ENCODE results near the gene CIP2A.

The CIP2A gene

DNA sequence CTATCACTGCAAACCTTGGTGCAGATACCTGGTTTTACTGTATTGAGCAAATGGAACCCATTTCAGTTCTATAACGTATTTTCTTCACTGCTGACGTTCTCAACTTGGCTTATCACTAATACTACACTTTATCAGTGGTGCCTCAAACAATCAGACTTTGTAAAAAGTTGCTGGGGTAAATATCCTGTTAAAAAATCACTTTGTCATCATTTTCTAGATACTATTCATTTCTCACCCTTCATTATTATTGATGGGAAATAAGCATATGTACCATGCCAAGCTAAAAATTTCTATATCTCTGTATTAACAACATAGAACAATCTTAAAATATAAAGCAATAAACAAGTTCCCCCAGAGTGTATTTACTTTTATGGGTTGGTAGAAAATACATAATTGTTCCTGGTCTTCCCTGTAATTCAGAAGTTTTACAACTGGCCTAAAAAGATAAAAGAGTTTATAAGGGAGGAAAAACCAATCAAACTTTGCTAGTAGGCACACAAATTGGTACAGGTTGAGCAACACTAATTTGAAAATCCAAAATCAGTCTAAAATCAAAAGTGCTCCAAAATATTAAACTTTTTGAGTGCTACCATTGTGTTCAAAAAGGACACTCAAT lies 33.2 kb downstream of the CIP2A start:
- no peak for DNase-seq

DNA sequence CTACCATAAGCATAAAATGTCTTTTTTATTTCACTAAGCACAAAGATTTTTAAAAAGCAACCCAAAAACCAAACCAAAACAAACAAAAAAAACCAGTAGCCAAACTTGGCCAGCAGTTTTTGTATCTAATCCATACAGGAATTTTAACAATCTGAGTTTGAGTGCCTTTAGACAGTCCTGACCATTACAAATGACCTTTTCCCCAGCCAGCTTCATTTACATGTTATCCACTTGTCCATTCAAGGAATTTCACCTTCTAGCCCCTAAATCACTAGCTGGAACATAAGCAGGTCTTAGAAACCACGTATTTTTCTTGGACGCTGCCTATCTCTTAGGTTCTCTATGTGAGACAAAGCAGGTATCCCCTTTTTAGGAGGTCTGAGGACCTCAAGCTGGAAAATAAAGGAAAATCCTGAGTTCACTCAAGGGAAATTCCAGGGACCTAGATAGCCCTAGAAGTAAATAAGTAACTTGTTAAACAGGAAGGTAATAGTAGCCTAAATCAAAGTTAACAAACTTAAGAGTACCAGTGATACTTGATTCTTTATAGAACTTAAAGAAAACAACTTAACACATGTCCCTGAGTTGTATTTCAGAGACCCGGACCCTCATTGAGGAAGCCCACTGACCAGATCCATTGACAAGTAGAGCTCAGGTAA lies 34.2 kb downstream of the CIP2A start:
- DNase-seq: no peak

DNA sequence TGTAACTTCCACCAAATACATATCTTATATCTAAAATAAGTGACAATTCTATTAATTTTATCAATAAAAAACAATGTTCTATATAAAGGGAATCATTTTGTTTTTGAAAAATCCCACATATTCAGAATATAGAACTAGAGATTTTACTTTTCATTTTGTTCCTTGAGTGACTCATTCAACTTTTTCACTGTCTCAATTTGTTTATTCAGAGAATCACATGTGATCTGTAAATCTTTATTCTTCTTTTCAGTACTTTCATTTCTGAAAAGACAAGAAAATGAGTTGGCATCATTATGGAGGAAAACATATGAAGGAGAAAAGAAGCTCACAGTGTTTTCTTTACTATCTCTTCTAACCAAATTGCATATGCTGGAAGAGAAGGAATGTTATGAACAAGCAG lies 35.0 kb downstream of the CIP2A start:
- no peak for DNase-seq

DNA sequence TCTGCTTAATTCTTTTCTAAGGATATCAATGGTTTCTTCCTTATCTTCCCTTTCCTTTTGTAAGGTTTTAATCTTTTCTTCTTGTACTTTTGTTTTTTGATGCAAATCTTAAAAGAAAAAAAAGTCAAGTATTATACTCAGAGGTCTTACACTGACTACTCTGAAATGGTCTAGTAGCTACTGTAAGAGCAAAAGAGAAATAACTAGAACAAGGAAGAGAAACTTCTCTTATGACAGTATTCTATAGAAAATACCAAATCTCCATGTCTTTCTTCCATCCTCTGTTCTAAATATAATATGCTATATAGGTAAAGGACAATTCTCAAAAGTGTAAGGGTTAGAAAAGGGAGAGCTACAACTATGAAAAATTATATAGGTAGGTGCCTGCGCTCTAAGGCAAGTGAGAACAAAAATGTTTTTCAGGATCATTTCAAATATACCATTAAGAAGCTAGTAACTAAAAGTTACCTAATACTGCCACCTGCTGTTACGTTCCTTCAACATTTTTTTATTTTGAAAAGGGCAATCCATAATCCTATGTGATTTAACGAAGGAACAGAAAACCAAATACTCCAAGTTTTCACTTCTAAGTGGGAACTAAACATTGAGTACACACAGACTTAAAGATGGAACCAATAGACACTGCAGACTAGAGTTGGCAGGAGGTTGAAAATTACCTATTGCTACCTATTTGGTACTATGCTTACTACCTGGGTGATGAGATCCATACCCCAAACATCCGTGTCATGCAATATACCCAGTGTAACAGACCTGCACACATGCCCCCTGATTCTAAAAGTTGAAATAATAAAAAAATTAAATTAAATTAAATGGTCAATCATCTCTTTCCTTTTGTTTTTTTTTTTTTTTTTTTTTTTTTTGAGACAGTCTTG lies 36.7 kb downstream of the CIP2A start:
- peak; percentile 74 for DNase-seq

DNA sequence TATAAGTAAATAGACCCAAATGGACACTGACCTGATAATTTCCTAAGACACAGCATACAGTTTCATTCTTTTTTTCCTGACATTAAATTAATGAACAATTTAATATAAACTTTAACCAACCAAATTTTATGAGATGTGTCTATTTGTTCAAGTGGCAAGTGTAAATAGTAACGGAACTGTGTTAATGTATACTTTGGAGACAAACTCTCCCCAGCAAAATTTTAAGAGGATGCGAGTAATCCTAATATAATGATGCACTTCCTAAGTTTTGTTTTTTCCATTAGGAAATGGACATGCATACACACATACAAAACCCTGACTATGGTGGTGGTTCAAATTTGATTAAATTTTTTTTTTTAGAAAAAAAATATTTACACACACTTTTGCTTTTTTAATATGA lies 40.4 kb downstream of the CIP2A start:
- DNase-seq: no peak

DNA sequence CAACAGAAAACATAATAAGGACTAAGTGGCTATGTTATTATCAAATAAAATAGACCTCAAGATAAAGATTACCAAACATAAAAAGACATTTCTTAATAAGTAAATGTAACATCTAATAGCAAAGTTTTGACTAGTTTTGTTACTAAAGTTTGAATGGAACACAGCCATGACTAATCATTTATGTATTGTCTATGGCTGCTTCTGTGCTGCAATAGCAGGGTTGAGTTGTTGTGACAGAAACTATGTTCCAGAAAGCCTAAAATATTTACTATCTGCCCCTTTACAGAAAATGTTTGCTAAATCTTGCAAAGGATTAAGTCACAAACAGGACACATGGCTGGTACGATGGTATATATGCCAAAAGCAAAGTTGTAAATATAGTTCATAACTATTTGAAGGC lies 40.9 kb downstream of the CIP2A start:
- DNase-seq: no peak

DNA sequence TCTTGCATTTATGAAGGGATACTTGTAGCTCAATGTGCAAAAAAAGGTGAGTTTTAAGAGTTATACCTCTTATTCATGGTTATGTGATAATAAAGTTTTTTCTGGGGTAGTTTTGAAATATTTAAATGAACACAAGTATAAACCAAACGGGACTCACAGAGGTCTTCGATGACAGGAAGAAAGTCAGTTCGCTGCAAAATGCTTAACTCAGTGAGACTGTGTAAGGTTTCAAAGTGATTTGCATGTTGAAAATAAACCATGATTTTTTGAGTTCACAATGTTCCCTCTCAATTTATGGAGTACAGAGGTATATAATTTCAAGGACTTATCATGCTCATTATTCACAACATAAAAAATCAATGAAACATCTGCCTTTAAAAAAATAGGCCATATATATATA lies 42.5 kb downstream of the CIP2A start:
- DNase-seq: no peak

DNA sequence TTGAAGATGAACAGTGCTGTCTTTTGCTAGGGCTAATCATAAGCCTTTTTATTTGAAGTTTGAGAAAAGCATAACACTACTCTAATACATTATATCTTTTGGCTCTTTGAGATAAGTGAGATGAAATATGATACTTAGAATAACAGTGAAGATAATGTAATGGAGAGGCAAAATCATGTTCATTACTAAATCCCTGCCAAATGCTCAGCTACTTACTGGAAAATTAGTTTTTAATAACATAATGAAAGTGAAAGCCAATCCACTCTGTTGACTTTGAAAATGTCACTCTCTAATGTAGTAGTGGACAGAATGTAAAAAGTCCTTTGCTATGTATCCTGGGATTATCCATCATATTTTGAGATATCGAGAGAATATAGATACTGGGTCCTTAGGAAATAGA lies 43.0 kb downstream of the CIP2A start:
- DNase-seq: no peak

DNA sequence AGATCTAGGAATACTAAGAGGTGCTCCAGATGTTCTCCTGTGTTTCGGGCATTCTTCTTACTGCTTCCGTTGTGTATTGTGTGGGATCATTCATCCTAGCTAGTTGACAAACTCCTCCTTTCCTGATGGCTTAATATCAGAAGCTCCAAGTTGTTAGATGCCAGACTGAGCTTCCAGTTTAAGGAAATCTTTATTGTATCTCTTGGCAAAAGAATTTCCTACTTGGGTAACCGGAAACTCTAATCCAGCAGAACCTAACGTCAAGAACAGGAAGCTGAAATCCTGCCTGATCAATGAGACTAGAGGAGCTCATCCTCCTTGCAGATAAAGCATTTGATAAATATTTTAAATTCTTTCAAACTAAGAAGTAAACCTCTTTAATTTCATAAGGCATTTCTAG lies 51.2 kb downstream of the CIP2A start:
- DNase-seq: no peak

DNA sequence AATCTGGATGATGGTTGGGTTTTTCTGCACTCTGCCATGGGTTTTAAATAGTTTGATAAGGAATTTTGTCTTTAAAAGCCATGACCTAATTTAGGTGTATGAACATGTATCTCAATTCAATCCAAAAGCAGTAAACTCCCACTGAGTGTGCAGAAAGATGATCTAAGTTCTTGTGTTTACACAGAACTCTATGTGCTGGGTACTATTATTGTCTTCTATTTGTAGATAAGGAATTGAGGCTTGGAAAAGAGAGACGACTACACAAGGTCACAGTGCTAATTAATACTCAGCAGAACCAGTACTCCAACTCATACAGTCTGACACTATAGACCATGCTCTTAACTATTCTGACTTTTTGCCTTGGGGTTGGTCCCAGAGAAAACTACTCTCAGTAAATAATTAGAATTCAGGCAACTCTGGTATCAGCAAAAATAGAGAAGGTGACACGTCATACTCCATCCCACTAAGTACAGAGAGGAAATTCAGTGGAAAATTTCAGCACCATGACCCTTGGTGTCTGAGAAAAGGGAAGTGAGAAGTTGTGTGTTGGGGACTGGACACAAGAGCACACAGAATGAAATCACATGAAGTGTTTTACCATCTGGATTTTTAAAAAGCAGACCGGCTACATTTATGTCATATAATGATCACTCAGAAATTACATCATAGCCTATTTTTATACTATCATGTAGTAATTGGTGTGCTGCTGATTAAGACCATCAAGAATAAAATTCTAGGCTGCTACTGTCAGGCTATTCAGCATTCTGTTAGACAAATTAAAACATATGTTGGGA lies 60.6 kb downstream of the CIP2A start:
- DNase-seq: peak; percentile 95

DNA sequence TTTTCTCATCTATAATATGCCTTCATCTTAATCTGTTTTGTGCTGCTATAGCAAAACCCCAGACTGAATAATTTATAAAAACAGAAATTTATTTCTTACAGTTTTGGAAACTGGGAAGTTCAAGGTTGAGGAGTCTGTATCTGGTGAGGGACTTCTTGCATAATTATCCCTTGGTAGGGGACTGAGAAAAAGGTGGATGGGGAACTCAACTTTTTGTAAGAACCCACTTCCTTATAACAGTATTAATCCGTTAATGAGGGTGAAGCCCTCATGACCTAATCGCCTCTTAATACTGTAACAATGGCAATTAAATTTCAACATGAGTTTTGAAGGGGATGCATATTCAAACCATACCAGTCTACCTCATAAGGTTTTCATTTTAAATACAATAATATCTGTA lies 61.4 kb downstream of the CIP2A start:
- DNase-seq: peak; percentile 18

DNA sequence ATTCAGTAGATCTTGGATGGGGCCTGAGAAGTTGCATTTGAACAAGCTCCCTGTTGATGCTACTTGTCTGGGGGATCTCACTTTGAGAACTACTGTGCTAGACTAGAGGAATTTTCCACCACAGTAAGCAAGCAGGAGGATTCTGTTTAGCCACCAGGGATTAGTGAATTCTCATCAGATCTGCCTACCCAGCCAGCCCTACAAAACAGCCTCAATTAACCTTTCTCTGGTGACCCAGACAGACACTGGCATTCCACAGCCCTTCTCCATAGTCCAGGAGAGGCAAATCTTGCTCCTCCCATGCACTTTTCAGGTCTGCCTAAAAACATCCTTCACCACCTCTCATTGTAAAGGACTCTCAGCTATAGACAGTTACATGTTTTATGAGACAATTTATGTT lies 62.1 kb downstream of the CIP2A start:
- DNase-seq: no peak

DNA sequence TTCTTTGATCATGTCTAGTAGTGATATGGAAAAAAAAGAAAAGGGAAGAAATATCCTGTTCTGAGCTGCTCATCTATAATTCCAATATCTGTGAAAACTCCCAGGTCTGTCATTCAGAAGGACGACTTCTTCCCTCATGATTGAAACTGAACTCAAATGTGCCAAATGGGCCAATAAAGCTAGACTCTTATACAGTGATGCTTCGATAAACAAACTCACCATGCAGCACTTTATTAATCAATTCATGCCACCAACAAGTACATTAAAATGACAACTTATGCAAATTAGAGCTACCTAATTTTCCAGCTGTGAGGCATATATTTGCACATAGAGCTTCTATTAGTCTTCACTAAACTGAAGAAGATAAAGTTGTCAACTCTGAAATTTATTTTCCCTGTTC lies 63.3 kb downstream of the CIP2A start:
- no peak for DNase-seq

DNA sequence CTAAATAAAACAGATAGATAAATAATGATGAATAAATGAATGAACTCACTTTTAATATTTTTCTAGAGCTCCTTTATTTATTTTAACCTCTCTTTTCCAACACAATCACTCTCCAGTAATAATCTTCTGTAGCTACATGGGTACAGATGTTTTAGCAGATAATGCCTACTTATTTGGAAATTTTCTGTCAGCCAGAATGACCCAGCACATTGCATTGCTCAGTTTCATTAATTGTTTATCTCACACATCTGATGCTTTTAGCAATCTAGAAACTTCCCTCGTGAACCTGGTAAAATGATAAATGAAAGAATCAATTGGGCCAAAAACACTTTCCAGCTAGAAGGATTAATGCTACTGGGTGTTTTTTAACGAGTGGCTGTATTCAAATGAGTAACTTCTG lies 64.0 kb downstream of the CIP2A start:
- no peak for DNase-seq

DNA sequence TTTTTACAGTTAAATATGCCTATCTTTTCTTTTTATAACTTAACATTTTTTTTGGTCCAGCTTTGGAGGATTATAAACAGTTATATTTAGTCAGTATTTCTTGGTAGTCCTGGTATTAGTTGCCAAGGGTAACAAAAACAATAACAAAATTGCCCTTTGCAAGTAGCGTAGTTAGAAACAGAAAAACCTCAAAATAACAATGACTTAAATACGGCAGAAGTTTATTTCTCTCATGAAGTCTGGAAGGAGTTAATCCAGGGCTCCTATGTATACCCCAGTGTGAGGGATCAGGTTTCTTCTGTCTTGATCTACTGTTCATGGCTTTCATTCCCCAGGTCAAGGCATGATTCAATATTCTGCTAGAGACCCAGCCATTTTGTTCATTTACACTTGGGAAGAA lies 64.7 kb downstream of the CIP2A start:
- no peak for DNase-seq

DNA sequence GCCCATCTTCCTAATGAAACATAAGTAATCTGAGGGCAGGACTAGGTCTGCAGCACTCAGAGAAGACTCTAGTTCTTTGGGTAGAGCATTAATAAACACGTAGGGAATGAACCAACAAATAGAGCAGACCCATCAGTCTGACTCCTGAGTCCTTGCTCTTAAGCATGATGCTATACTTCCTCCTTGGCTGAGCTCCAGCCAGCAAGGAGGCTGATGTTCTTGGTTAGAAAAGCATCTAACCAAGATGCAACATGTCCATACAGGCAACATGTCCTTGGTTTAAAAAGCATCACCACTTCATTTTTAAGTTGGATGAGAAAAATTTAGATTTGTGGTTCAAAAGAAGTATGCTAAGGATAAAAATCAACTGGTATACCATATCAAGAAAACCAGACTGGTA lies 70.3 kb downstream of the CIP2A start:
- no peak for DNase-seq

DNA sequence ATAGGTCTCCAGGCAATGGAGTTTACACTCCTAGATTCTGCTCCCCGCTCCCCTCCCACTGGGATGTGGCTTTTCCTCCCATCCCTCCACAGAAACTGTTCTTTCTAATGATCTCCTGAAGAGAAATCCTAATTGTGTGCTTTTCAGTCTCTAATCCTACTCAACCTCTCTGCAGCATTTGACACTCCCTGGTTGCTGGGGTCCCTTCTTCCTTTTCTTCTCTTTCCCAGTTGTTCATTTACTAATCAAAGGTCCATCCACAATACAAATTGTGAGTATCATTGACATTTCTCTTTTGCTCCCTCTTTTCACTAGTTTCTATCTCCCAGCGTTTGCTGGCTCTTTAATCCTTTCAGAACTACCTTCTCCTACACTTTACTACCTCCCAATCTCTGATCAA lies 72.4 kb downstream of the CIP2A start:
- no peak for DNase-seq

DNA sequence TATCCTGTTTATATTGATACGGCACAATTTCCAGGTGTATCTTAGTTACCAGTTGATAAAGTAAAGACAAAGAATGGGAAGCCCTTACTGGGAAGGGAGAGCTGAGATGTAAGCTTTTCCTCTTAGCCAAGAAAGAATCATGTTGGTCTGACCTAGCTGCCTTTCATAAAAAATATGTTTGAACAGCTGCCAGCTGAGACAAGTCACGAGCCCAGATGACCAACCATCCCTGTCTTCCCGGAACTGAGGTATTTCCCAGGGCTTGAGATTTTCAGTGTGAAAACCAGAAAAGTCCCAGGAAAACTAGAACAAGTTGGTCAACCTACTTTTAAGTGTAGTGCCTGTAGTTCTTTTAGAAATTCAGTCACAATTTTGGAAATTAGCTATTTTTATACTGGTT lies 75.3 kb downstream of the CIP2A start:
- DNase-seq: no peak

DNA sequence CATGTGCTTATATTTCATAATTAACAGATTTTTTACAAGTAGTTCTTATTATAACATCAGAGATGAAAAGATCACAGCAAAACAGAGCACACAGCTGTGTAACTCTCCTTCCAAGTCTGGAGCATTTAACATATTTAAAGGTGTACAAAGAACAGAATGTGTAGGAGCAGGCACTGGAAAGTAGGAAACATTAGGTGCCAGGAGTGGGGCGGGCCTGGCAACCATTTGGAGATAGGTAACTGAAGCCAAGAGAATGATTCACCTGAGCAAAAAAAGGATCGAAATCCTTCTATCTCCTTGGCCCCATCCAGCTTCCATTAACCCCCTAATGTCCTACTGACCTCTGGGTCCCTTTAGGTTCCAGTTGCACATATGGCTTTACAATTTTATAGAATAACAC lies 76.6 kb downstream of the CIP2A start:
- DNase-seq: no peak

DNA sequence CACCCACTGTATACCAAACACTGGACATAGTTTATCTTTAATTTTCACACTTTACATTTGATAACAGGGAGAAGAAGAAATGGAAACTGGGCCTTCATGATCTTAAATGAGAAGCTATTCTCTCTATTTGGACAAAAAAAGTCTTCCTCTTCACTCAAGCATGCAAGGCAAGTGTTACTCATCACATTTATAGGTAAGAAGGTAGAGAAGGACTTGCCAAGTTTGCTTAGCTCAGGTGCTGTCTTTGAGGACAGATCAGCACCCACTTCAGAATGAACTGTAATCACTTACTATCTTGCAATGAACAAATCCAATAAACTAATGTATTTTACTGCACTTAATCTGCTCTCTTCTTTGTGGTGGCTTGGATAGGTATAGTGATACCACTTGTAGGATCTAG lies 77.7 kb downstream of the CIP2A start:
- no peak for DNase-seq

DNA sequence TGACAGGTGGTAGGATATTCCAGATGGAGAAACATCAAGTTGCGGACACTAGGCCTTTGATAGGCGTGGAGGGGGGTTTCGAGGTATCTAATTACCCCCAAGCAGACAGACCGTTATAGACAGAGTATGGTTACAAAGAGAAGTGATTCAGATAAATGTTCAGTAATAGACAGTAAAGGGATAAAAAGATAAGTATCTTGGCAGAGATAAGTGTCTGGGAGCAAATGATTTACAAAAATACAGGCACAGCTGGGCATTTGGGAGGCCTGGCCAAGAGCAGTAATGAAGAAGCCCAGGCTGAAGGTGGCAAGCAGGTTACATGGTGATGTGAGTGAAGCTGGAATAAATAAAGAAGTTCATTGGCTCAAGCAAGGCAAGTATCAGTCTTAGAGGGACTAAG lies 78.2 kb downstream of the CIP2A start:
- no peak for DNase-seq

DNA sequence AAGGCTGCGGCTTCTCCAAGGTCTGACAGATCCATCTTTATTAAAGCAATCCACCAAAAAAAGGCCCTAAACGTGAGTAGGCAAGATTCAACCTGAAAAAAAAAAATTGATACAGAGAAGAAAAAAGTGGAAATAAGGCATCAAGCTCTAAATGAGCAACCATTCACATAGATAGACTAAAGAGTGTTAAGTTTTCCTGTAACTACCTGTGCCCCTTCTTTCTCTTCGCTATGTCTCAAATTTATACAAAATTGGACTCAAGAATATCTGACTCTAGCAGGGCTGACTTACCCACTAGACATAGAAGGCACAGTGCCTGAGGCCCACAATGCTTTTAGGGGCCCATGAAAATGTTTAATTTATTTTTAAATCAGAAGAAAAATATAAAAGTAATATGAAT lies 78.7 kb downstream of the CIP2A start, which contains the start of gene MYH15:
Gene MYH15, minus strand, starts transcription at position 101 of the 400 bp plus-strand sequence. Its CDS starts 66 bp downstream, at position 35.
- no peak for DNase-seq

DNA sequence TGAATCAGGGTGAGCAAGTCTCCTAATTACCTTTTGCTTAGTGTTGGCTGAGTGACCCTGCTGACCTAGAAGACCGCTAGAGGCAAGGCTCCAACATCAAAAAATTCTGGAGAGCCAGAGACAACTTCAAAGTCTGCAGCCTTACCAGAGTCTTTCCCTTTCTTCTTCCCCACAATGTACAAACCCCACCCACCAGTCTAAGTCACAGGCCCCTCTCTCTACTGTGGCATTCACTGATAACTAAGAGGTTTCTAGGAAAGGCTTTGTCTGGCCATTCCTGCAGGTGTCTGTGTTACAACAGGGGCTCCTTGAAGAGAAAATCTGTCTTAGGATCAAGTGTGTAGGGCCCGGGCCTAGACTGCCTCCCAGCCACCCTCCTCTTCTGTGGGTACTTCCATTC lies 79.4 kb downstream of the CIP2A start:
- DNase-seq: no peak

All from suppressor macrophage treated with lipopolysaccharide for 4 hours (primary cell).